Fibroblast of lung (primary cell): ENCODE results near the gene SOWAHD. TPM values are rescaled to one million over a fixed set of nuclear protein-coding genes. Genes with fewer than 3 reads are reported as not detected.

Experiments used
- DNase-seq, 2 donors: peaks; one replicate each; pipeline versions ENCODE4 v3.0.0 to v3.0.0-alpha.2; 2010; ENCODE audit warnings: low read depth in 2 of 2
- H2AFZ ChIP-seq: 2 replicates; pipeline ENCODE4 v1.5.1; 2012; ENCODE audit warnings: low read length, control low read depth, inconsistent platforms
- H3K27ac ChIP-seq: 2 replicates; pipeline ENCODE4 v1.5.1; 2011; ENCODE audit warnings: low read length, control low read depth; ENCODE audit not compliant: insufficient read depth
- H3K27me3 ChIP-seq: 2 replicates; pipeline ENCODE4 v1.5.1; 2011; ENCODE audit warnings: mild to moderate bottlenecking, low read length; ENCODE audit not compliant: control insufficient read depth, insufficient read depth
- H3K36me3 ChIP-seq: 2 replicates; pipeline ENCODE4 v1.5.1; 2011; ENCODE audit warnings: low read length; ENCODE audit not compliant: control insufficient read depth, insufficient read depth
- H3K4me1 ChIP-seq: 2 replicates; pipeline ENCODE4 v1.5.1; 2011; ENCODE audit warnings: low read length; ENCODE audit not compliant: control insufficient read depth, insufficient read depth; ENCODE audit errors: extremely low read depth
- H3K4me2 ChIP-seq: 2 replicates; pipeline ENCODE4 v1.5.1; 2011; ENCODE audit warnings: low read length, control low read depth; ENCODE audit not compliant: insufficient read depth; ENCODE audit errors: extremely low read depth
- H3K4me3 ChIP-seq, 4 experiments: fragments of 200-600 bp in 1 of 4; sonication (generic) in 1 of 4; replicated peaks in 1 of 4; 2 replicates each; pipeline ENCODE4 v1.5.1; 2011 to 2016; ENCODE audit warnings: low read length in 4 of 4, low read depth in 3 of 4, mild to moderate bottlenecking in 3 of 4, control low read depth in 2 of 4, inconsistent platforms in 1 of 4, mixed read lengths in 1 of 4; ENCODE audit not compliant: insufficient read depth in 1 of 4; ENCODE audit errors: control extremely low read depth in 1 of 4
- H3K79me2 ChIP-seq: 2 replicates; pipeline ENCODE4 v1.5.1; 2012; ENCODE audit warnings: mild to moderate bottlenecking, low read length, inconsistent platforms; ENCODE audit not compliant: control insufficient read depth, insufficient read depth
- H3K9ac ChIP-seq: 2 replicates; pipeline ENCODE4 v1.5.1; 2011; ENCODE audit warnings: mild to moderate bottlenecking, low read length, control low read depth; ENCODE audit not compliant: insufficient read depth
- H3K9me3 ChIP-seq: 2 replicates; pipeline ENCODE4 v1.5.1; 2012; ENCODE audit warnings: low read depth, low read length; ENCODE audit not compliant: control insufficient read depth, insufficient read depth
- H4K20me1 ChIP-seq: 2 replicates; pipeline ENCODE4 v1.5.1; 2011; ENCODE audit warnings: low read length; ENCODE audit not compliant: control insufficient read depth, insufficient read depth; ENCODE audit errors: extremely low read depth
- CTCF ChIP-seq, 2 donors: IDR thresholded peaks in 1 of 2; conservative IDR thresholded peaks in 1 of 2; 1 replicate in 1 of 2; 2 replicates in 1 of 2; pipeline ENCODE4 v1.5.1; 2011 to 2012; ENCODE audit warnings: low read length in 2 of 2, control low read depth in 1 of 2, inconsistent platforms in 1 of 2, low read depth in 1 of 2, mild to moderate bottlenecking in 1 of 2
- EZH2 ChIP-seq: IDR thresholded peaks from 2 replicates; pipeline ENCODE4 v1.5.1; 2012; ENCODE audit warnings: low read length, control low read depth, mild to moderate bottlenecking; ENCODE audit errors: missing control alignments
- polyA plus RNA-seq, 2 donors: library from polyadenylated mRNA; depleted of rRNA in 1 of 2; stranded (reverse) in 1 of 2; unstranded in 1 of 2; fragments of >200 nt; gene quantifications; 2 replicates each; pipeline ENCODE4 v1.2.1, GENCODE V29; 2011 to 2012; ENCODE audit warnings: missing spikeins in 1 of 2
- total RNA-seq: library from RNA; depleted of rRNA; stranded (reverse); fragments of >200 nt; gene quantifications from 2 replicates; pipeline ENCODE4 v1.2.1, GENCODE V29; 2014

Gene SOWAHD
- total and polyA plus RNA-seq, 2 donors (not counting 1 experiment from before 2014, with no cell fraction given) = 0.15 to 0.83 TPM

DNA sequence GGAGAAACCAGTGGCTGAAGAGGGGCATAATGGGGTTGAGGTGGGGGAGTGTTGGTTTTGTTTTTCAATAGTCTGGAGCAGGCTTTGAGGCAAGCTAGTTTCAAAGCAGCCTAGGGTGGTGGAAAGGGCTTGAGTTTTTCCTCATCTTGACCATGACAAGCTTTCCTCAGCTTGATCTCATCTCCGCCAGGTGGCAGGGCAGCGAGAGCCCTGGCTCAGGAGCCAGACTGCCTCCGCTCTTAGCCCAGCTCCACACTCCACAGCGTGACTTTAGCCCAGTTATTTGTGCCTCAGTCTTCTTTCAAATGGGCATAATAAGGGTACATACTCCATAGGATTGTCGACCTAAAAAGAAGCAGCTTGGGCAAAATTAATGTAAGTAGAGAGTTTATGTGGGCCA, 29.9 kb upstream of the SOWAHD start:
- no peaks in the 10 kb centered on the region for H3K36me3 ChIP-seq
- no peak overlapping the region for H3K4me2 ChIP-seq
- H4K20me1 ChIP-seq = no peaks in the 10 kb centered on the region
- H2AFZ ChIP-seq = no peak overlapping the region
- no peak overlapping the region for H3K4me3 ChIP-seq
- H3K9me3 ChIP-seq = no peaks in the 10 kb centered on the region
- no peak overlapping the region for H3K27ac ChIP-seq
- no peaks in the 10 kb centered on the region for H3K79me2 ChIP-seq
- H3K27me3 ChIP-seq = no peaks in the 10 kb centered on the region
- no peak overlapping the region for H3K9ac ChIP-seq
- no peak for DNase-seq
- TF ChIP-seq EZH2 (no peak), CTCF (conservative IDR thresholded peaks at IDR 0.05 in 1 of 2, IDR thresholded peaks at IDR 0.05 in 1 of 2; ENCODE audit: low read depth in 1 of 2, low read length in 2 of 2) (no peak)
- no peaks in the 10 kb centered on the region for H3K4me1 ChIP-seq

- Histone ChIP-seq H2AFZ (no peak overlapping the region), H3K36me3 (no peaks in the 10 kb centered on the region), H3K4me3 (no peak overlapping the region), H3K27me3 (no peaks in the 10 kb centered on the region), H3K4me2 (no peak overlapping the region), H4K20me1 (no peaks in the 10 kb centered on the region), H3K4me1 (no peaks in the 10 kb centered on the region), H3K9ac (no peak overlapping the region), H3K79me2 (no peaks in the 10 kb centered on the region), H3K27ac (no peak overlapping the region), H3K9me3 (no peaks in the 10 kb centered on the region)
- no peak for TF ChIP-seq EZH2
- peak; percentile 46 to 58 for TF ChIP-seq CTCF (conservative IDR thresholded peaks at IDR 0.05 in 1 of 2, IDR thresholded peaks at IDR 0.05 in 1 of 2; ENCODE audit: low read depth in 1 of 2, low read length in 2 of 2)
- peak; percentile 29 to 76 for DNase-seq
These were observed 28.8 kb upstream of the SOWAHD start for GRCh38 chrX:119729408-119730201.

GRCh38 chrX:119734897-119735339, 23.5 kb upstream of the SOWAHD start:
- no peak overlapping the region for H3K4me2 ChIP-seq
- TF ChIP-seq CTCF (conservative IDR thresholded peaks at IDR 0.05 in 1 of 2, IDR thresholded peaks at IDR 0.05 in 1 of 2; ENCODE audit: low read depth in 1 of 2, low read length in 2 of 2) = no peak
- TF ChIP-seq EZH2 = no peak
- DNase-seq = peak in 1 of 2 donors; percentile 6
- H4K20me1 ChIP-seq = no peaks in the 10 kb centered on the region
- H2AFZ ChIP-seq = no peak overlapping the region
- no peaks in the 10 kb centered on the region for H3K36me3 ChIP-seq
- H3K9ac ChIP-seq = no peak overlapping the region
- no peaks in the 10 kb centered on the region for H3K9me3 ChIP-seq
- H3K27me3 ChIP-seq = no peaks in the 10 kb centered on the region
- no peak overlapping the region for H3K4me3 ChIP-seq
- no peaks in the 10 kb centered on the region for H3K79me2 ChIP-seq
- H3K27ac ChIP-seq = no peak overlapping the region
- H3K4me1 ChIP-seq = no peaks in the 10 kb centered on the region
